Activated CD4-positive, CD25-positive, alpha-beta regulatory T cell treated with anti-CD3 and anti-CD28 coated beads, Interleukin-2, amount 50 U/mL, for 24 hours (primary cell): ENCODE measurements around the gene AP3D1.
"Not testable (repeated sequence)": the region's sequence is repeated elsewhere in the genome, so short reads cannot be mapped to it uniquely, and the experiment has no call there.

ENCODE experiments used
- ATAC-seq, 2 donors: fragments of 150-1000 bp; cut with Tn5 transposase; one replicate each; pipeline ENCODE4 v1.10.0; 2021; ENCODE audit warnings: mild to moderate bottlenecking in 1 of 2, moderate library complexity in 1 of 2

Gene AP3D1

GRCh38 chr19:2109046-2109864, 42.1 kb downstream of the AP3D1 start:
- ATAC-seq = no peak

GRCh38 chr19:2108251-2109016, 42.9 kb downstream of the AP3D1 start:
- ATAC-seq = peak in 1 of 2 donors; percentile 22

- ATAC-seq = no peak
Measured at GRCh38 chr19:2103045-2103707, 48.2 kb downstream of the AP3D1 start.

- no peak for ATAC-seq
Measured at GRCh38 chr19:2101417-2102335, 49.7 kb downstream of the AP3D1 start.

- ATAC-seq = no peak
Measured at GRCh38 chr19:2100719-2101061, 50.7 kb downstream of the AP3D1 start.

- no peak for ATAC-seq
Measured at GRCh38 chr19:2099937-2100718, 51.2 kb downstream of the AP3D1 start.

GRCh38 chr19:2099054-2099501, 52.3 kb downstream of the AP3D1 start:
- ATAC-seq = no peak

- no peak for ATAC-seq
Measured at GRCh38 chr19:2097886-2098327, 53.5 kb downstream of the AP3D1 start.

GRCh38 chr19:2097203-2097885, 54.0 kb downstream of the AP3D1 start:
- ATAC-seq = peak; percentile 3 to 5

- ATAC-seq = peak; percentile 85 to 87
Measured at GRCh38 chr19:2096480-2097202, 54.7 kb downstream of the AP3D1 start, which contains the start of gene IZUMO4. Gene IZUMO4 (plus strand): TSS chr19:2096915. CDS start chr19:2096946, 31 bp downstream.

GRCh38 chr19:2096034-2096479, 55.3 kb downstream of the AP3D1 start, which contains the start of gene MOB3A:
Gene MOB3A (minus strand): TSS chr19:2096326. CDS start chr19:2078560, 17,766 bp downstream.
- ATAC-seq = peak; percentile 53 to 55

- ATAC-seq = not testable (repeated sequence)
Measured at GRCh38 chr19:2091926-2092525, 59.3 kb downstream of the AP3D1 start.

- no peak for ATAC-seq
Measured at GRCh38 chr19:2089727-2090053, 61.7 kb downstream of the AP3D1 start.

GRCh38 chr19:2089001-2089711, 62.2 kb downstream of the AP3D1 start:
- ATAC-seq = no peak

- ATAC-seq = no peak
Measured at GRCh38 chr19:2087621-2088100, 63.7 kb downstream of the AP3D1 start.

GRCh38 chr19:2086695-2087620, 64.4 kb downstream of the AP3D1 start:
- ATAC-seq = peak; percentile 32 to 37

- ATAC-seq = peak; percentile 78 to 79
Measured at GRCh38 chr19:2084993-2085720, 66.2 kb downstream of the AP3D1 start.
